HepG2 (cell line): ENCODE measurements around the gene ATG2A. TPM values are rescaled to one million over a fixed set of nuclear protein-coding genes. Genes with fewer than 3 reads are reported as not detected.

ENCODE experiments used
- AHR ChIP-seq: IDR thresholded peaks from 2 replicates; pipeline ENCODE4 v1.6.1; 2018; ENCODE audit warnings: missing genetic modification reagents, missing compliant biosample characterization
- BCL6 ChIP-seq: IDR thresholded peaks from 2 replicates; pipeline ENCODE4 v1.6.1; 2016; ENCODE audit warnings: missing genetic modification reagents, missing compliant biosample characterization
- FOXK1 ChIP-seq: sonication (generic); formaldehyde crosslinking; IDR thresholded peaks from 2 replicates; pipeline ENCODE4 v1.4.0; 2020; ENCODE audit warnings: low read depth, missing genetic modification reagents, borderline replicate concordance
- HOXA5 ChIP-seq: sonication (generic); formaldehyde crosslinking; IDR thresholded peaks from 2 replicates; pipeline ENCODE4 v1.4.0; 2020; ENCODE audit warnings: missing genetic modification reagents
- JARID2 ChIP-seq: sonication (generic); formaldehyde crosslinking; IDR thresholded peaks from 2 replicates; pipeline ENCODE4 v1.8.1; 2023; ENCODE audit warnings: missing genetic modification reagents, inconsistent platforms; ENCODE audit not compliant: insufficient replicate concordance
- MAZ ChIP-seq, 2 experiments: sonication (generic) in 1 of 2; formaldehyde crosslinking in 1 of 2; IDR thresholded peaks; 2 replicates each; pipeline versions ENCODE4 v1.5.0 to v1.6.1; 2012 to 2020; ENCODE audit warnings: low read depth in 2 of 2, mild to moderate bottlenecking in 2 of 2, borderline replicate concordance in 1 of 2, improper control_type of control experiment in 1 of 2, low read length in 1 of 2, missing genetic modification reagents in 1 of 2, moderate library complexity in 1 of 2
- MYC ChIP-seq: sonication (generic); formaldehyde crosslinking; IDR thresholded peaks from 2 replicates; pipeline ENCODE4 v1.9.0; 2021; ENCODE audit warnings: missing genetic modification reagents, borderline replicate concordance
- NBN ChIP-seq: fragments of 450-650 bp; conservative IDR thresholded peaks from 2 replicates; pipeline ENCODE4 v1.6.1; 2017
- PLRG1 ChIP-seq: fragments of 450-650 bp; conservative IDR thresholded peaks from 2 replicates; pipeline ENCODE4 v1.6.1; 2016
- POLR2AphosphoS5 ChIP-seq: IDR thresholded peaks from 2 replicates; pipeline ENCODE4 v1.6.1; 2012; ENCODE audit warnings: low read depth, low read length
- RAD21 ChIP-seq: fragments of 450-650 bp; formaldehyde crosslinking; IDR thresholded peaks from 2 replicates; pipeline ENCODE4 v1.5.0; 2020; ENCODE audit warnings: mild to moderate bottlenecking
- RFX1 ChIP-seq: fragments of 450-650 bp; IDR thresholded peaks from 2 replicates; pipeline ENCODE4 v1.6.1; 2017
- THAP11 ChIP-seq: IDR thresholded peaks from 2 replicates; pipeline ENCODE4 v1.6.1; 2016; ENCODE audit warnings: missing biosample characterization, missing genetic modification reagents
- ZBTB8A ChIP-seq: sonication (generic); formaldehyde crosslinking; IDR thresholded peaks from 2 replicates; pipeline ENCODE4 v1.4.0; 2020; ENCODE audit warnings: mild to moderate bottlenecking, low read depth, missing genetic modification reagents, borderline replicate concordance
- ZNF362 ChIP-seq: sonication (generic); formaldehyde crosslinking; IDR thresholded peaks from 2 replicates; pipeline ENCODE4 v1.4.0; 2020; ENCODE audit warnings: missing genetic modification reagents, mild to moderate bottlenecking, borderline replicate concordance
- ZNF44 ChIP-seq: sonication (generic); formaldehyde crosslinking; IDR thresholded peaks from 2 replicates; pipeline ENCODE4 v1.5.1; 2020; ENCODE audit warnings: mild to moderate bottlenecking, missing genetic modification reagents
- ZNF558 ChIP-seq: sonication (generic); formaldehyde crosslinking; IDR thresholded peaks from 2 replicates; pipeline ENCODE4 v1.9.0; 2022; ENCODE audit warnings: mild to moderate bottlenecking, missing genetic modification reagents, borderline replicate concordance
- ZNF710 ChIP-seq: sonication (generic); formaldehyde crosslinking; IDR thresholded peaks from 2 replicates; pipeline ENCODE4 v1.5.0; 2020; ENCODE audit warnings: mild to moderate bottlenecking, missing genetic modification reagents, borderline replicate concordance
- ZNF841 ChIP-seq: sonication (generic); formaldehyde crosslinking; IDR thresholded peaks from 2 replicates; pipeline ENCODE4 v1.8.1; 2023; ENCODE audit warnings: missing genetic modification reagents, borderline replicate concordance
- polyA plus RNA-seq, 8 experiments: library from polyadenylated mRNA; depleted of rRNA in 3 of 8; stranded (reverse) in 7 of 8; unstranded in 1 of 8; fragments of >200 nt; fragmentation: Illumina TruSeq in 4 of 8; extraction: Trizol in 4 of 8; gene quantifications; 2 replicates each; pipeline versions ENCODE4 v1.2.1 to v1.2.3, GENCODE V29; 2011 to 2016; ENCODE audit warnings: low read depth in 4 of 8, missing spikeins in 1 of 8, mixed read lengths in 1 of 8; ENCODE audit not compliant: insufficient read depth in 1 of 8
- total RNA-seq, 5 experiments: library from RNA; depleted of rRNA; stranded (reverse); fragments of >200 nt; fragmentation: Illumina TruSeq; extraction: Trizol; gene quantifications; 2 replicates each; pipeline ENCODE4 v1.2.3, GENCODE V29; 2016; ENCODE audit warnings: low read depth in 1 of 5
- TF ChIP-seq, protein P1 (sequence below): sonication (generic); formaldehyde crosslinking; IDR thresholded peaks from 2 replicates; pipeline ENCODE4 v1.5.1; 2020; ENCODE audit warnings: mild to moderate bottlenecking, missing genetic modification reagents, moderate library complexity
- TF ChIP-seq, protein P2 (sequence below): IDR thresholded peaks from 2 replicates; pipeline ENCODE4 v1.6.1; 2016; ENCODE audit warnings: missing biosample characterization, missing genetic modification reagents, low read depth

Gene ATG2A
- total and polyA plus RNA-seq, 2 of the 13 experiments (the other 11 are each of a cell fraction or from before 2014, with no cell fraction given): 6.7 to 8.0 TPM

DNA sequence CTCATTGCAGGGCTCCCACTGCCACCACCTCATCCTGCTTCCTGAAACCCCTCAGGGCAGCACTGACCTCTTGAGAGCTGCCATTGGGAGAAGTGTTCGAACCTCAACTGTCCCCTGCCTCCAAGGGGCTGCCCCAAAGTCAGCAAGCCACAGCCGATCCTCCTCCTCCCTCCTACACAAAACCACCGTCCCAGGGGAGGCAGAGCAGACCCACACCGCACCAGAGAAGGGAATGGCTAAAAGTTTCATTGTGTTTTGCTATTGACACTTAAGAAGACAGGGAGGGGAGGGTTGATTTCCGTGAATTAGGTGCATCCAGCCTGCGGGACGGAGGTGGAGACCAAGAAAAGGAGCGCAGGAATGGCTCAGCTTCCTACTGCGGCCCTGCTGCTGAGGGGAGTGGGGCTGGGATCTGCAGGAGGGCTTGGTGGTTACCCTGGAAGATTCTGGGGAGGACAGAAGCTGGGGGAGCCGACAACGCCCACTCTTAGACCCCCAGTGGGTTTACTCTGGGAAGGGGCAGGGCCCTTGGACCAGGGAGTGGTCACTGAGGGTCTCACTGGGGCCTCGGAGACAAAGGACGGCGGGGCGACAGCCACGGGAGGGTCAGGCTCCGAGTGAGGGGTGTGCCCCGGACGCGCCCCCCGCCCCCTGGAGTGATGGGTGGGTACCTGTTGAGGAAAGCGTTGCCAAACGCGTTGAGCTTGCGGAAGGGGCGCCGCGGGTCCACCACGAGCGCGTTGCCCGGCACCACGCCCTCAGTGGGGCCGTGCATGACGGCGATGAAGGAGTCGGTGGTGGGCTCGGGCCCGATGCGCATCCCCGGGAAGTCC, 39.4 kb downstream of the ATG2A start (continued):
- TF ChIP-seq ZNF362: no peak
- TF ChIP-seq POLR2AphosphoS5: no peak
- TF ChIP-seq RAD21: no peak
- TF ChIP-seq MYC (CRISPR knock-in tag): 0 out of 2 replicates have a peak, but pooled peaks have one; percentile 4
- TF ChIP-seq MAZ (IDR thresholded peaks at IDR 0.05; ENCODE audit: borderline replicate concordance, low read depth, low read length): no peak
- TF ChIP-seq MAZ (CRISPR knock-in tag; IDR thresholded peaks at IDR 0.05; ENCODE audit: low read depth): no peak
- no peak for TF ChIP-seq PLRG1
- no peak for TF ChIP-seq RFX1
- 0 out of 2 replicates have a peak, but pooled peaks have one; percentile 7 for TF ChIP-seq ZNF44 (CRISPR knock-in tag)
- no peak for TF ChIP-seq FOXK1 (CRISPR knock-in tag)
- no peak for TF ChIP-seq NBN
- no peak for TF ChIP-seq ZBTB8A
- TF ChIP-seq ZNF558 (CRISPR knock-in tag): 0 out of 2 replicates have a peak, but pooled peaks have one; percentile 49
- TF ChIP-seq, protein P1, sequence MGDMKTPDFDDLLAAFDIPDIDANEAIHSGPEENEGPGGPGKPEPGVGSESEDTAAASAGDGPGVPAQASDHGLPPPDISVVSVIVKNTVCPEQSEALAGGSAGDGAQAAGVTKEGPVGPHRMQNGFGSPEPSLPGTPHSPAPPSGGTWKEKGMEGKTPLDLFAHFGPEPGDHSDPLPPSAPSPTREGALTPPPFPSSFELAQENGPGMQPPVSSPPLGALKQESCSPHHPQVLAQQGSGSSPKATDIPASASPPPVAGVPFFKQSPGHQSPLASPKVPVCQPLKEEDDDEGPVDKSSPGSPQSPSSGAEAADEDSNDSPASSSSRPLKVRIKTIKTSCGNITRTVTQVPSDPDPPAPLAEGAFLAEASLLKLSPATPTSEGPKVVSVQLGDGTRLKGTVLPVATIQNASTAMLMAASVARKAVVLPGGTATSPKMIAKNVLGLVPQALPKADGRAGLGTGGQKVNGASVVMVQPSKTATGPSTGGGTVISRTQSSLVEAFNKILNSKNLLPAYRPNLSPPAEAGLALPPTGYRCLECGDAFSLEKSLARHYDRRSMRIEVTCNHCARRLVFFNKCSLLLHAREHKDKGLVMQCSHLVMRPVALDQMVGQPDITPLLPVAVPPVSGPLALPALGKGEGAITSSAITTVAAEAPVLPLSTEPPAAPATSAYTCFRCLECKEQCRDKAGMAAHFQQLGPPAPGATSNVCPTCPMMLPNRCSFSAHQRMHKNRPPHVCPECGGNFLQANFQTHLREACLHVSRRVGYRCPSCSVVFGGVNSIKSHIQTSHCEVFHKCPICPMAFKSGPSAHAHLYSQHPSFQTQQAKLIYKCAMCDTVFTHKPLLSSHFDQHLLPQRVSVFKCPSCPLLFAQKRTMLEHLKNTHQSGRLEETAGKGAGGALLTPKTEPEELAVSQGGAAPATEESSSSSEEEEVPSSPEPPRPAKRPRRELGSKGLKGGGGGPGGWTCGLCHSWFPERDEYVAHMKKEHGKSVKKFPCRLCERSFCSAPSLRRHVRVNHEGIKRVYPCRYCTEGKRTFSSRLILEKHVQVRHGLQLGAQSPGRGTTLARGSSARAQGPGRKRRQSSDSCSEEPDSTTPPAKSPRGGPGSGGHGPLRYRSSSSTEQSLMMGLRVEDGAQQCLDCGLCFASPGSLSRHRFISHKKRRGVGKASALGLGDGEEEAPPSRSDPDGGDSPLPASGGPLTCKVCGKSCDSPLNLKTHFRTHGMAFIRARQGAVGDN: no peak
- TF ChIP-seq ZNF841 (CRISPR knock-in tag): no peak
- no peak for TF ChIP-seq ZNF710 (CRISPR knock-in tag)
- TF ChIP-seq HOXA5: no peak
- no peak for TF ChIP-seq BCL6 (CRISPR knock-in tag)
- TF ChIP-seq, protein P2, sequence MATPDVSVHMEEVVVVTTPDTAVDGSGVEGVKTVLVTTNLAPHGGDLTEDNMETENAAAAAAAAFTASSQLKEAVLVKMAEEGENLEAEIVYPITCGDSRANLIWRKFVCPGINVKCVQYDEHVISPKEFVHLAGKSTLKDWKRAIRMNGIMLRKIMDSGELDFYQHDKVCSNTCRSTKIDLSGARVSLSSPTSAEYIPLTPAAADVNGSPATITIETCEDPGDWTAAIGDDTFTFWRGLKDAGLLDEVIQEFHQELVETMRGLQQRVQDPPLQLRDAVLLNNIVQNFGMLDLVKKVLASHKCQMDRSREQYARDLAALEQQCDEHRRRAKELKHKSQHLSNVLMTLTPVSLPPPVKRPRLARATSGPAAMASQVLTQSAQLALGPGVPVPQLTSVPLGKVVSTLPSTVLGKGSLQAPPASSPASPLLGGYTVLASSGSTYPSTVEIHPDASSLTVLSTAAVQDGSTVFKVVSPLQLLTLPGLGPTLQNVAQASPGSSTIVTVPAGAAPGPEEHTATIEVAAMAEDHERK: no peak
- TF ChIP-seq AHR (CRISPR knock-in tag): no peak
- no peak for TF ChIP-seq THAP11 (CRISPR knock-in tag)
- no peak for TF ChIP-seq JARID2 (CRISPR knock-in tag)
